Gastrocnemius medialis (tissue), 4 donors: ENCODE data around the gene BUB1B. TPM values are rescaled to one million over a fixed set of nuclear protein-coding genes. Genes with fewer than 3 reads are reported as not detected.
"Not testable (repeated sequence)": the region's sequence is repeated elsewhere in the genome, so short reads cannot be mapped to it uniquely, and the experiment has no call there.

Experiments
- ATAC-seq, 2 donors: fragments of 150-250 bp; one replicate each; pipeline ENCODE4 v1.9.1; 2016
- DNase-seq, 2 donors: peaks; one replicate each; pipeline ENCODE4 v3.0.0-alpha.2; 2019
- H3K27ac ChIP-seq, 4 donors: fragments of 200-600 bp; sonication (generic); 1 replicate in 1 of 4; 2 replicates in 3 of 4; pipeline ENCODE4 v1.5.1; 2016 to 2018; ENCODE audit warnings: mild to moderate bottlenecking in 2 of 4, moderate library complexity in 1 of 4
- H3K27me3 ChIP-seq, 3 donors: fragments of 200-600 bp; sonication (generic) in 2 of 3; 1 replicate in 1 of 3; 2 replicates in 2 of 3; pipeline versions ENCODE4 v1.5.1 to v1.6.0; 2016 to 2019; ENCODE audit warnings: mild to moderate bottlenecking in 1 of 3, moderate library complexity in 1 of 3
- H3K36me3 ChIP-seq, 2 donors: fragments of 200-600 bp; sonication (generic) in 1 of 2; one replicate each; pipeline ENCODE4 v1.5.1; 2017 to 2018
- H3K4me1 ChIP-seq, 2 donors: fragments of 200-600 bp; sonication (generic) in 1 of 2; one replicate each; pipeline ENCODE4 v1.5.1; 2016 to 2017; ENCODE audit warnings: mild to moderate bottlenecking in 2 of 2
- H3K4me3 ChIP-seq, 4 donors: fragments of 200-600 bp; sonication (generic) in 3 of 4; 1 replicate in 1 of 4; 2 replicates in 3 of 4; pipeline ENCODE4 v1.5.1; 2016 to 2019; ENCODE audit warnings: mild to moderate bottlenecking in 2 of 4
- H3K9me3 ChIP-seq, 3 donors: fragments of 200-600 bp; sonication (generic) in 2 of 3; 1 replicate in 1 of 3; 2 replicates in 2 of 3; pipeline ENCODE4 v1.5.1; 2016 to 2019
- POLR2A ChIP-seq, 2 donors: fragments of 450-650 bp; IDR thresholded peaks; one replicate each; pipeline ENCODE4 v1.6.1; 2017; ENCODE audit warnings: antibody characterized with exemption in 2 of 2, mild to moderate bottlenecking in 2 of 2, moderate library complexity in 2 of 2
- in situ Hi-C, 4 donors: fragments of 200-750 bp; cut with MboI; loops; one replicate each; pipeline versions ENCODE4 v1.15.0 to v1.8.0; 2017; ENCODE audit warnings: low sequenced_read_pairs in 4 of 4
- intact Hi-C: fragments of 100-400 bp; cut with DNase I; formaldehyde crosslinking; loops from one replicate; pipeline ENCODE4 v1.15.1; 2023; ENCODE audit warnings: low total_unique reads
- total RNA-seq, 4 donors: library from RNA; depleted of rRNA; stranded (reverse); fragments of >200 nt; gene quantifications; one replicate each; pipeline versions ENCODE4 v1.1.0 to v1.2.3, GENCODE V29; 2016
- TF ChIP-seq, protein P1 (sequence below), 5 experiments: fragments of 450-650 bp in 3 of 5; fragments of 200-600 bp in 2 of 5; sonication (generic) in 2 of 5; IDR thresholded peaks in 4 of 5; conservative IDR thresholded peaks in 1 of 5; 1 replicate in 4 of 5; 2 replicates in 1 of 5; pipeline ENCODE4 v1.5.1; 2016 to 2019; ENCODE audit warnings: antibody characterized with exemption in 5 of 5, mild to moderate bottlenecking in 3 of 5, moderate library complexity in 3 of 5

Gene BUB1B
- total RNA-seq, 4 donors from 2014 or later = 0.51 to 1.8 TPM; not detected in 2

DNA sequence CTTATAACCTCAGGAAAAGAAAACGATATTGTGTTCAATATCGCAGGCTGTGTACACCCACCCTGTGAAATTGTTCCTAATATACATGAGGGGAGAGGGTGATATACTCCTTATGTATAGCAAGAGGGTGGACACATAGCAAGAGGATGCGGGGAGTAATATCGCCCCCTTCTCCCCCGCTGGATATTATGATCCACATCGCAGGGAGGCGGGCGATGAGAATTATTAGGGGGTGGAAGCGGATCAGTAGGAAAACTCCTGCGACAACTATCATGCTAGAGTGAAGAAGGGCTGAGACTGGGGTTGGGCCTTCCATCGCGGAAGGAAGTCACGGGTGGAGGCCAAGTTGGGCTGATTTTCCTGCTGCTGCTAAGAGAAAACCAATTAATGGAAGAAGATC, 27.3 kb upstream of the BUB1B start:
- intact Hi-C loops (no loop called here), in situ Hi-C loops (loop anchor here in 1 of 4 donors (25.0 kb wide), 1 partner anchor 346 kb away; the partner anchor contains the start of gene FSIP1)
- H3K4me1 ChIP-seq = no peaks in the 10 kb centered on the region
- ATAC-seq (no peak), DNase-seq (no peak)
- TF ChIP-seq POLR2A (IDR thresholded peaks at IDR 0.05) = no peak
- TF ChIP-seq, protein P1, sequence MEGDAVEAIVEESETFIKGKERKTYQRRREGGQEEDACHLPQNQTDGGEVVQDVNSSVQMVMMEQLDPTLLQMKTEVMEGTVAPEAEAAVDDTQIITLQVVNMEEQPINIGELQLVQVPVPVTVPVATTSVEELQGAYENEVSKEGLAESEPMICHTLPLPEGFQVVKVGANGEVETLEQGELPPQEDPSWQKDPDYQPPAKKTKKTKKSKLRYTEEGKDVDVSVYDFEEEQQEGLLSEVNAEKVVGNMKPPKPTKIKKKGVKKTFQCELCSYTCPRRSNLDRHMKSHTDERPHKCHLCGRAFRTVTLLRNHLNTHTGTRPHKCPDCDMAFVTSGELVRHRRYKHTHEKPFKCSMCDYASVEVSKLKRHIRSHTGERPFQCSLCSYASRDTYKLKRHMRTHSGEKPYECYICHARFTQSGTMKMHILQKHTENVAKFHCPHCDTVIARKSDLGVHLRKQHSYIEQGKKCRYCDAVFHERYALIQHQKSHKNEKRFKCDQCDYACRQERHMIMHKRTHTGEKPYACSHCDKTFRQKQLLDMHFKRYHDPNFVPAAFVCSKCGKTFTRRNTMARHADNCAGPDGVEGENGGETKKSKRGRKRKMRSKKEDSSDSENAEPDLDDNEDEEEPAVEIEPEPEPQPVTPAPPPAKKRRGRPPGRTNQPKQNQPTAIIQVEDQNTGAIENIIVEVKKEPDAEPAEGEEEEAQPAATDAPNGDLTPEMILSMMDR (IDR thresholded peaks at IDR 0.05 in 4 of 5, conservative IDR thresholded peaks at IDR 0.05 in 1 of 5) = no peak
- peaks cover 0 to 16% (median 0%) of the 10 kb centered on the region in 3 donors for H3K27me3 ChIP-seq
- no peaks in the 10 kb centered on the region for H3K36me3 ChIP-seq
- H3K9me3 ChIP-seq = no peaks in the 10 kb centered on the region
- no peak overlapping the region for H3K27ac ChIP-seq
- H3K4me3 ChIP-seq = no peak overlapping the region

GRCh38 chr15:40134885-40135284, 26.0 kb upstream of the BUB1B start:
- Histone ChIP-seq H3K9me3 (no peaks in the 10 kb centered on the region), H3K27ac (no peak overlapping the region), H3K36me3 (no peaks in the 10 kb centered on the region), H3K27me3 (peaks cover 0 to 8% (median 0%) of the 10 kb centered on the region in 3 donors), H3K4me3 (no peak overlapping the region), H3K4me1 (no peaks in the 10 kb centered on the region)
- no peak for TF ChIP-seq POLR2A (IDR thresholded peaks at IDR 0.05)
- TF ChIP-seq, protein P1 (IDR thresholded peaks at IDR 0.05 in 4 of 5, conservative IDR thresholded peaks at IDR 0.05 in 1 of 5) = no peak
- ATAC-seq = no peak
- DNase-seq = no peak
- intact Hi-C loops = no loop called here
- in situ Hi-C loops = loop anchor here in 1 of 4 donors (25.0 kb wide), 1 partner anchor 348 kb away; the partner anchor contains the start of gene FSIP1

DNA sequence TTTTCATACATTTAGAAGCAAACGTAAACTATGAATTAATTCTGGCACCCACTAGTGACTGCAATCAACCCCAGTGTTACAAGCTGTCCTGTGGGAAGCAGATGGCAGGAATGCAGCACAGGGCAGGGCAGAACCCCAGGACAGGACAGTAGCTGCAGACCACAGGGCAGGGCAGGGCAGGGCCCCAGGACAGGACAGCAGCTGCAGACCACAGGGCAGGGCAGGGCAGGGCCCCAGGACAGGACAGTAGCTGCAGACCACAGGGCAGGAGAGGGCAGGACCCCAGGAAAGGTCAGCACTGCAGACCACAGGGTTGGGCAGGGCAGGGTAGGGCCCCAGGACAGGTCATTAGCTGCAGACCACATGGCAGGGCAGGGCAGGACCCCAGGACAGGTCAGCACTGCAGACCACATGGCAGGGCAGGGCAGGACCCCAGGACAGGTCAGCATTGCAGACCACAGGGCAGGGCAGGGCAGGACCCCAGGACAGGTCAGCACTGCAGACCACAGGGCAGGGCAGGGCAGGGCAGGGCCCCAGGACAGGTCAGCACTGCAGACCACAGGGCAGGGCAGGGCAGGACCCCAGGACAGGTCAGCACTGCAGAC, 24.9 kb upstream of the BUB1B start:
- ATAC-seq, H3K4me3 ChIP-seq, H3K27ac ChIP-seq, H3K9me3 ChIP-seq, DNase-seq, intact Hi-C loops, H3K36me3 ChIP-seq, H3K4me1 ChIP-seq, H3K27me3 ChIP-seq: not testable (repeated sequence)
- in situ Hi-C loops = loop anchor here in 1 of 4 donors (25.0 kb wide), 1 partner anchor 349 kb away; the partner anchor contains the start of gene FSIP1

DNA sequence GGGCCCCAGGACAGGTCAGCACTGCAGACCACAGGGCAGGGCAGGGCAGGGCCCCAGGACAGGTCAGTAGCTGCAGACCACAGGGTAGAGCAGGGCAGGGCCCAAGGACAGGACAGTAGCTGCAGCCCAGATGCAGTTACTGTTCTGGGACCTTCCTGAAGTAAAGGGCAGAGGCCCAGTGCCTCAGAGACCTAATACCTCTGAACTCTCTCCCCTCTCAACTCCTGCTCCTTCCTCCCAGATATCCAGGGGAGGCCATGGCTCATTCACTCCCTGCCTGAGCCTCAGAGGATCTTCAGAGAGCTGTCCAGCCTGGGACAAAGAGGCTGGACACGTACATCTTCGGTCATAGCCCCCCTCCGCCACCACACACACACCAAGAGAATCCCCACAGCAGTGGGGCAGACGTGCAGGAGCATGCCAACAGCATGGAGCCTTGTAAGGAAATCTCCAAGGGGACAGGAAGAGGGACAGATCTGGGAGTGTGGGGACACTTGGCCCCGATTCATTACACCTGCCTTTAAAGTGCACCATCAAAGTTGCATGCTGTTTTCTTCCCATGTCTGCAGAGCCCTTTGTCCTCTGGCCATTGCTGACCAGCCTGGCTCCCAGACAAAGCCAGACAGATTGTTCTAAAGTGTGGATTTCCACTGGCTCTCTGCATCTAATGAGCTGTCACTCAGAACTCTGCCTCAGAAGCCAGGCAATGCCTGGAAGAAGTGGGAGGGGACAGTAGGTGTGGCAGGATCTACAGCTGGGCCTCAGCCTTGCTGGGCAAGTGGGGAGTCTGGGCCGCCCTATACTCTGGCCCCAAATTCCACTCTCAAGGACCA, 24.2 kb upstream of the BUB1B start:
- H3K4me1 ChIP-seq = no peaks in the 10 kb centered on the region
- DNase-seq (no peak), ATAC-seq (no peak)
- H3K36me3 ChIP-seq = no peaks in the 10 kb centered on the region
- H3K9me3 ChIP-seq = no peaks in the 10 kb centered on the region
- intact Hi-C loops = no loop called here
- TF ChIP-seq, protein P1 (IDR thresholded peaks at IDR 0.05 in 4 of 5, conservative IDR thresholded peaks at IDR 0.05 in 1 of 5) = no peak
- TF ChIP-seq POLR2A (IDR thresholded peaks at IDR 0.05) = no peak
- no peak overlapping the region for H3K27ac ChIP-seq
- peaks cover 0 to under 1% (median 0%) of the 10 kb centered on the region in 3 donors for H3K27me3 ChIP-seq
- in situ Hi-C loops = loop anchor here in 1 of 4 donors (25.0 kb wide), 1 partner anchor 349 kb away; the partner anchor contains the start of gene FSIP1
- no peak overlapping the region for H3K4me3 ChIP-seq
